GM10266 (cell line): ENCODE results near the gene MYO3B.

Experiments
- DNase-seq: peaks from one replicate; pipeline ENCODE4 v3.0.0; 2012; ENCODE audit errors: extremely low spot score
- CTCF ChIP-seq: IDR thresholded peaks from 2 replicates; pipeline ENCODE4 v1.5.1; 2012; ENCODE audit warnings: mild to moderate bottlenecking, low read depth; ENCODE audit not compliant: control insufficient read depth, insufficient read depth; ENCODE audit errors: missing control alignments

Gene MYO3B

GRCh38 chr2:170196963-170197362, 19.0 kb downstream of the MYO3B start:
- no peak for TF ChIP-seq CTCF
- no peak for DNase-seq

- DNase-seq = no peak
- TF ChIP-seq CTCF = no peak
Measured at GRCh38 chr2:170201275-170201674, 23.3 kb downstream of the MYO3B start.

GRCh38 chr2:170201734-170202393, 23.9 kb downstream of the MYO3B start:
- TF ChIP-seq CTCF = no peak
- no peak for DNase-seq

GRCh38 chr2:170202437-170202836, 24.5 kb downstream of the MYO3B start:
- no peak for TF ChIP-seq CTCF
- DNase-seq = no peak

- no peak for DNase-seq
Measured at GRCh38 chr2:170204298-170204951, 26.5 kb downstream of the MYO3B start.

GRCh38 chr2:170206246-170206645, 28.3 kb downstream of the MYO3B start:
- no peak for DNase-seq
- no peak for TF ChIP-seq CTCF

More at GRCh38 chr2:170204298-170204951, 26.5 kb downstream of the MYO3B start:
- no peak for TF ChIP-seq CTCF

GRCh38 chr2:170206805-170207407, 29.0 kb downstream of the MYO3B start:
- DNase-seq = no peak
- TF ChIP-seq CTCF = no peak
